T-cell (primary cell): ENCODE measurements around the gene KIF16B. TPM values are rescaled to one million over a fixed set of nuclear protein-coding genes. Genes with fewer than 3 reads are reported as not detected.

ENCODE experiments used
- ATAC-seq, 4 experiments: fragments of 200-7000 bp in 3 of 4; fragments of 150-1000 bp in 1 of 4; cut with Tn5 transposase; replicated peaks in 1 of 4; 1 replicate in 3 of 4; 2 replicates in 1 of 4; pipeline ENCODE4 v1.10.0; 2021; ENCODE audit warnings: moderate library complexity in 3 of 4, mild to moderate bottlenecking in 2 of 4, moderate number of reproducible peaks in 1 of 4
- CTCF ChIA-PET, 2 donors: fragments of 300-600 bp; sonication (Branson Sonifier 250); formaldehyde crosslinking; loops; one replicate each; lab custom pipeline; 2022; ENCODE audit warnings: antibody characterized with exemption in 2 of 2; lab: Charles Lee
- POLR2A ChIA-PET, 2 donors: fragments of 300-600 bp; sonication (Branson Sonifier 250); formaldehyde crosslinking; loops; one replicate each; lab custom pipeline; 2022; ENCODE audit warnings: antibody characterized with exemption in 2 of 2; lab: Charles Lee
- DNase-seq, 35 experiments: peaks; one replicate each; pipeline versions ENCODE4 v3.0.0 to v3.0.0-alpha.2; 2013 to 2023
- H3K27ac ChIP-seq: one replicate; pipeline ENCODE4 v1.5.1; 2013; ENCODE audit warnings: low read length
- H3K27me3 ChIP-seq, 2 experiments: replicated peaks in 1 of 2; 1 replicate in 1 of 2; 2 replicates in 1 of 2; pipeline versions ENCODE4 v1.6.1 to v1.7.0; 2013; ENCODE audit warnings: low read length in 1 of 2, mixed read lengths in 1 of 2; ENCODE audit not compliant: control insufficient read depth in 2 of 2, insufficient read depth in 2 of 2; ENCODE audit errors: extremely low read depth in 1 of 2
- H3K36me3 ChIP-seq, 2 donors: 1 replicate in 1 of 2; 2 replicates in 1 of 2; pipeline versions ENCODE4 v1.6.1 to v1.7.0; 2013; ENCODE audit warnings: low read length in 1 of 2; ENCODE audit not compliant: control insufficient read depth in 2 of 2, insufficient read depth in 1 of 2; ENCODE audit errors: extremely low read depth in 1 of 2
- H3K4me1 ChIP-seq, 2 experiments: 1 replicate in 1 of 2; 2 replicates in 1 of 2; pipeline versions ENCODE4 v1.6.1 to v1.7.0; 2013; ENCODE audit warnings: low read length in 2 of 2, mixed read lengths in 1 of 2; ENCODE audit not compliant: insufficient read depth in 2 of 2, control insufficient read depth in 1 of 2; ENCODE audit errors: extremely low read depth in 1 of 2
- H3K4me3 ChIP-seq, 2 donors: 1 replicate in 1 of 2; 2 replicates in 1 of 2; pipeline versions ENCODE4 v1.5.1 to v1.7.0; 2013; ENCODE audit warnings: mild to moderate bottlenecking in 2 of 2, low read length in 1 of 2, moderate library complexity in 1 of 2; ENCODE audit not compliant: control insufficient read depth in 1 of 2; ENCODE audit errors: extremely low read depth in 1 of 2
- H3K9me3 ChIP-seq: 2 replicates; pipeline ENCODE4 v1.7.0; 2013
- H3K27ac Mint-ChIP-seq, 2 donors: one replicate each; pipeline ENCODE4 v1.8.0; 2020 to 2021; ENCODE audit warnings: mild to moderate bottlenecking in 2 of 2, mixed read lengths in 2 of 2
- H3K27me3 Mint-ChIP-seq, 2 donors: one replicate each; pipeline ENCODE4 v1.8.0; 2021 to 2022; ENCODE audit warnings: mixed read lengths in 2 of 2
- H3K36me3 Mint-ChIP-seq: one replicate; pipeline ENCODE4 v1.8.0; 2021; ENCODE audit warnings: mixed read lengths
- H3K4me1 Mint-ChIP-seq, 3 donors: one replicate each; pipeline ENCODE4 v1.8.0; 2020 to 2022; ENCODE audit warnings: mixed read lengths in 3 of 3, mild to moderate bottlenecking in 1 of 3
- H3K4me3 Mint-ChIP-seq, 3 donors: one replicate each; pipeline ENCODE4 v1.8.0; 2020 to 2022; ENCODE audit warnings: mild to moderate bottlenecking in 3 of 3, mixed read lengths in 3 of 3, moderate library complexity in 3 of 3
- H3K9me3 Mint-ChIP-seq, 3 donors: one replicate each; pipeline ENCODE4 v1.8.0; 2020 to 2022; ENCODE audit warnings: mixed read lengths in 3 of 3
- WGBS: methylation state at CpG from one replicate; pipeline ENCODE4 v1.1.5; 2013; ENCODE audit warnings: missing lambda C conversion rate; ENCODE audit not compliant: insufficient coverage; 5-methylcytosine and 5-hydroxymethylcytosine counted together
- total RNA-seq, 35 experiments: library from RNA in 6 of 35; stranded (reverse) in 6 of 35; fragments of 120-200 nt in 1 of 35; gene quantifications; one replicate each; pipeline versions ENCODE4 v1.2.1 to v1.2.4 and lab custom pipeline; 2013 to 2026

The KIF16B gene
- total RNA-seq, 5 donors from 2014 or later (not counting 1 experiment from before 2014, with no cell fraction given), result 6.8 to 10.2 (median 8.7) TPM

DNA sequence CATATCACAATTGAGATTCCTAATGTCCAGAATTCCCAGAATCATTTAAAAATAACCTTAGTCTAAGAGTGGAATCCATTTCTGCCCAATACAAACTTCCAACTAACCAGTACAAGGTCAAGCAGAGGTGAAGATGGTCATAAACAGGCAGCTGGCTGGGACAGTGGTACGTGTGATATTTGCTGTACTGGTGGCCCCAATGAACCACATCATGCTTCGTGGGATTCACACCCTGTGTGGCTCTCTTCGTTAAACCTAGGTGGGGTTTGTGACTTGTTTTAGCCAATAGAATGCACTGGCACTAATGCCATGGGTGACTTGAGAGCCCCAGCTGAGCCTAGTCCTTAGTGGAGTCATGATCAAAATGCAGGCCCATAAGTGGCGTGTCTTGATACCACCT lies 286.6 kb downstream of the KIF16B start:
- 67% methylated on average over 3 of the region's 4 CpGs for WGBS
- Mint-ChIP-seq H3K27ac (no peak overlapping the region), H3K9me3 (peaks cover 0 to 8% (median 3%) of the 10 kb centered on the region in 3 donors), H3K27me3 (no peaks in the 10 kb centered on the region), H3K4me3 (no peak overlapping the region), H3K36me3 (peaks cover 43% of the 10 kb centered on the region), H3K4me1 (no peaks in the 10 kb centered on the region)
- Histone ChIP-seq H3K4me3 (no peak overlapping the region), H3K27ac (no peak overlapping the region), H3K36me3 (peaks cover 0 to 7% of the 10 kb centered on the region in 2 donors), H3K27me3 (no peaks in the 10 kb centered on the region), H3K9me3 (no peaks in the 10 kb centered on the region), H3K4me1 (no peaks in the 10 kb centered on the region)
- no peak for ATAC-seq
- DNase-seq, result no peak
- POLR2A ChIA-PET, result no interaction called here
- CTCF ChIA-PET, result no interaction called here

DNA sequence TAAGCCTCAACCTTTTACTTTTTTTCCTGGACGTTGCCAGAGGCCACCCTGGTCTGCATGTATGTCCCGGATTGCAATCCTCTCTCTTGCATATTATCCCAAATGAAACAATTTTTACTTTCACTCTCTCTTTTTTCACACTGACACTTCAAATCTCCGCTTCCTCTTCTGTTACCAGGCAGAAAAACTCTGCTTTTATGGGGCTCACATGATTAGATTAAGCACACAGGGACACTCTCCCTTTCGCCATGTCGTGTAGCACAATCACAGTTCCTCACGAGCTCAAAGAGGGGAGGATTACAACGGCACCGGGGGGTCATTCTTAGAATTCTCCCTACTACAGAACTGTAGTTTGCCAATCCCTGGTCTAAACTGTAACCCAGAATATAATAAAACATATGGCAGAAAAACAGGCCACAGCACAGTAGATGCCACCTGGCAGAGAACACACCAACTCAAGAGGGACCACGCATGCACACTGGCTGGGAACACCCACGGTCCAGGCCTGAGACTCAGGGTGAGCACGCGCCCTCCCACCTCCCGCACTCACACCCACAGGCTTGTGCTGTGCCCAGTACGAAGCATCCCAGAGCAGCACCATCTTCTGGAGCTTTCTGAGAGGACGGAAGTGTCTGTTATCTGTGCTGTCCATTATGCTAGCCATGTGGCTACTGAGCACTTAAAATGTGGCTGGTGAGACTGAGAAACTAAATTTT lies 288.7 kb downstream of the KIF16B start:
- no peaks in the 10 kb centered on the region for H3K4me1 ChIP-seq
- Mint-ChIP-seq H3K4me1 (no peaks in the 10 kb centered on the region), H3K4me3 (no peak overlapping the region), H3K27ac (no peak overlapping the region), H3K27me3 (no peaks in the 10 kb centered on the region), H3K9me3 (peaks cover 0 to 8% (median 3%) of the 10 kb centered on the region in 3 donors), H3K36me3 (peaks cover 38% of the 10 kb centered on the region)
- H3K36me3 ChIP-seq, result peaks cover 0 to 7% of the 10 kb centered on the region in 2 donors
- ATAC-seq, result no peak
- H3K27ac ChIP-seq, result no peak overlapping the region
- WGBS, result 88% methylated on average over 6 of the region's 15 CpGs
- POLR2A ChIA-PET, result no interaction called here
- no peaks in the 10 kb centered on the region for H3K9me3 ChIP-seq
- CTCF ChIA-PET, result interaction anchor here (0.5 to 0.7 kb wide), 2 partner anchors 73 to 192 kb away, joined by 3 read pairs; no protein-coding TSS in a partner anchor
- no peaks in the 10 kb centered on the region for H3K27me3 ChIP-seq
- H3K4me3 ChIP-seq, result no peak overlapping the region
- DNase-seq, result no peak

DNA sequence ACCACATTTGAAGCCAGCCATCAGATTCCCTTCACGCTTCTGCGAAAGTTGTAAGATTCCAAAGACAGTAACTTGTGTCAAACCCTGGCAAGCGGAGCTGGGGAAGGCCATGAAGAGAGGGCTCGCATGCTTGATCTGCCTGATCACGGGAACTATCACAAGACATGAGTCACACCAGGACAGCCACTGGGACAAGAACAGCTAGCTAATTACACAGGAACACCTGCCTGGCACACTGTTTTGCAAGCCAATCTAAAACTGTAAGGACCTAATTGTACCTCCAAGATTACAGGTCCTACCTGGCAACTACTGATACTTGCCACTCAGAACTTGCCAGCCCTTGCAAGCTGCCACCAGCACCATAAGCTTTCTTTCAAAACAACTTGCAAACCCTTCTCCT lies 289.3 kb downstream of the KIF16B start:
- 100% methylated on average over 5 of the region's 5 CpGs for whole genome bisulfite sequencing
- Histone ChIP-seq H3K9me3 (no peaks in the 10 kb centered on the region), H3K27ac (no peak overlapping the region), H3K36me3 (peaks cover 0 to 7% of the 10 kb centered on the region in 2 donors), H3K4me1 (no peaks in the 10 kb centered on the region), H3K27me3 (no peaks in the 10 kb centered on the region), H3K4me3 (no peak overlapping the region)
- ATAC-seq (no peak), DNase-seq (no peak)
- no peak overlapping the region for H3K27ac Mint-ChIP-seq
- H3K9me3 Mint-ChIP-seq, result peaks cover 0 to 8% (median 0%) of the 10 kb centered on the region in 3 donors
- no peaks in the 10 kb centered on the region for H3K27me3 Mint-ChIP-seq
- CTCF ChIA-PET, result interaction anchor here in 1 of 2 donors (0.7 kb wide), 1 partner anchor 73 kb away, joined by 3 read pairs; no protein-coding TSS in a partner anchor
- H3K4me3 Mint-ChIP-seq, result no peak overlapping the region
- no peaks in the 10 kb centered on the region for H3K4me1 Mint-ChIP-seq
- POLR2A ChIA-PET, result no interaction called here
- peaks cover 35% of the 10 kb centered on the region for H3K36me3 Mint-ChIP-seq

DNA sequence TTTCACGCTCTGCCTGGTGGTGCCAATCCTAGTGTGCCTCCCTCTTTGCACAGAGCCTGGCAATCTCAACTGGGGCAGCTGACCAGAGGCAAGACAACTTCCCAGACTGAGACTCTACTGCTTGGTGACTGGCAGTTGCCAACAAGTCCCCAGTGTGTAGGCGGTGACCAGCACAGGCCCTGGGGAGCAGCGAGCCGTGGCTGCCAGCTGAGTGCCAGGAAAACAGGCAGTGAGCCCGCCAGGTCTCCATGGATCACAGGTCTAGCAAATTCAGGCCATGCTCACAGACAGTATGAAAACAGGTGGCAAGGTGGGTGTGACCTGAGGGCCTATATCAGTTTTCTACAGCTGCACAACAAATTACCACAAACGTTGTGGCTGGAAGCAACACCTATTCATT lies 289.9 kb downstream of the KIF16B start:
- DNase-seq (no peak), ATAC-seq (no peak)
- POLR2A ChIA-PET, result no interaction called here
- H3K4me3 ChIP-seq, result no peak overlapping the region
- H3K27me3 ChIP-seq, result no peaks in the 10 kb centered on the region
- 87% methylated on average over 6 of the region's 6 CpGs for WGBS
- no peaks in the 10 kb centered on the region for H3K9me3 ChIP-seq
- Mint-ChIP-seq H3K36me3 (peaks cover 35% of the 10 kb centered on the region), H3K9me3 (peaks cover 0 to 8% (median 0%) of the 10 kb centered on the region in 3 donors), H3K4me3 (no peak overlapping the region), H3K27ac (no peak overlapping the region), H3K4me1 (no peaks in the 10 kb centered on the region), H3K27me3 (no peaks in the 10 kb centered on the region)
- H3K36me3 ChIP-seq, result peaks cover 0 to 7% of the 10 kb centered on the region in 2 donors
- no peaks in the 10 kb centered on the region for H3K4me1 ChIP-seq
- no peak overlapping the region for H3K27ac ChIP-seq
- CTCF ChIA-PET, result no interaction called here

DNA sequence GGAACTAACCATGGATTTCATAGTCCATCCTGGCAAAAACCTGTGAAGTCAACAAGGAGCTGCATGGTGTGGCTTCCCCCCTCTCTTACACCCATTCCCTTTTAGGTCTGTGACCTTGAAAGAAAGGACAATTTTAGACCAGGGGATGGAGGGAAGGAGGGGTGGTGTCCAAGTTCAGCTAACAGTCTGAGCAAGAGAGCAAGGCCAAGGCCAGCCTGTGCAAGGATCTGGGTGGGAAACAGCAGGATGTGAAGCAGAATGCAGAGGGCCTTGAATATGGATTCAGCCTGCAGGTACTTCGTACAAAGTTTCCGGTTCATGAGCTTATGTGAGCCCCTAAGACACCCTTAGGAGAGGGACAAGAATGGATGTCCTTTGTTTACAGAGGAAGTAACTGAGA lies 293.0 kb downstream of the KIF16B start:
- 93% methylated on average over 2 of the region's 2 CpGs for WGBS
- Mint-ChIP-seq H3K4me1 (no peaks in the 10 kb centered on the region), H3K4me3 (no peak overlapping the region), H3K27me3 (no peaks in the 10 kb centered on the region), H3K9me3 (peaks cover 0 to 5% (median 0%) of the 10 kb centered on the region in 3 donors), H3K36me3 (peaks cover 36% of the 10 kb centered on the region), H3K27ac (no peak overlapping the region)
- H3K4me3 ChIP-seq, result no peak overlapping the region
- H3K36me3 ChIP-seq, result peaks cover 0 to 7% of the 10 kb centered on the region in 2 donors
- H3K27ac ChIP-seq, result no peak overlapping the region
- H3K9me3 ChIP-seq, result no peaks in the 10 kb centered on the region
- no peak for ATAC-seq
- ChIA-PET POLR2A (no interaction called here), CTCF (no interaction called here)
- no peaks in the 10 kb centered on the region for H3K27me3 ChIP-seq
- H3K4me1 ChIP-seq, result no peaks in the 10 kb centered on the region
- no peak for DNase-seq

DNA sequence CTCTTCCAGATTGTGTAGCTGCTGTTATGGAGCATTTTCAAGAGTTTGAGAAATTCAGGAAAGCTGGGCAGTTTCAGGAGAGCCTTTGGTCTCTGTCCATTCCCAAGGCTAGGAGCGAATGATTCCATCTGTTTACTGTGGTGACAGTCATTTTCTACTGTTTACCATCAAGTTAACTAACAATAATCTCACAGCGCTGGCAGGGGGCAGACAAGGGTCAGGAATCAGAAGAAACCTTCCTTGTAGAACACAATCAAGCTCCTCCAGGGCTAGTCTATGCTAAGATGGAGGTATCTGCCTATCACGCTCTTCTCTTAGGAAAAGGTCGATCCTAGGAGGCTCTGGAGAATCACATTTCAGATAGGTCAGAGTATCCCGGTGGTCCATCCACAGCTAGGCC lies 293.9 kb downstream of the KIF16B start:
- POLR2A ChIA-PET, result no interaction called here
- Histone ChIP-seq H3K4me1 (no peaks in the 10 kb centered on the region), H3K36me3 (peaks cover 0 to 7% of the 10 kb centered on the region in 2 donors), H3K4me3 (no peak overlapping the region), H3K27me3 (no peaks in the 10 kb centered on the region), H3K9me3 (no peaks in the 10 kb centered on the region), H3K27ac (no peak overlapping the region)
- Mint-ChIP-seq H3K27me3 (no peaks in the 10 kb centered on the region), H3K4me3 (no peak overlapping the region), H3K27ac (no peak overlapping the region), H3K36me3 (peaks cover 34% of the 10 kb centered on the region), H3K9me3 (peaks cover 0 to 2% (median 0%) of the 10 kb centered on the region in 3 donors), H3K4me1 (no peaks in the 10 kb centered on the region)
- WGBS, result no CpG with 5 or more reads among the region's 5 CpGs
- CTCF ChIA-PET, result no interaction called here
- DNase-seq (no peak), ATAC-seq (no peak)
